GM19438 (cell line): ENCODE results near the gene GPR84.

ENCODE experiments used
- ATAC-seq: cut with Tn5 transposase; IDR thresholded peaks from one replicate; pipeline ENCODE4 v1.9.1; 2021; ENCODE audit warnings: low read depth; ENCODE audit not compliant: unreplicated experiment

Gene GPR84

DNA sequence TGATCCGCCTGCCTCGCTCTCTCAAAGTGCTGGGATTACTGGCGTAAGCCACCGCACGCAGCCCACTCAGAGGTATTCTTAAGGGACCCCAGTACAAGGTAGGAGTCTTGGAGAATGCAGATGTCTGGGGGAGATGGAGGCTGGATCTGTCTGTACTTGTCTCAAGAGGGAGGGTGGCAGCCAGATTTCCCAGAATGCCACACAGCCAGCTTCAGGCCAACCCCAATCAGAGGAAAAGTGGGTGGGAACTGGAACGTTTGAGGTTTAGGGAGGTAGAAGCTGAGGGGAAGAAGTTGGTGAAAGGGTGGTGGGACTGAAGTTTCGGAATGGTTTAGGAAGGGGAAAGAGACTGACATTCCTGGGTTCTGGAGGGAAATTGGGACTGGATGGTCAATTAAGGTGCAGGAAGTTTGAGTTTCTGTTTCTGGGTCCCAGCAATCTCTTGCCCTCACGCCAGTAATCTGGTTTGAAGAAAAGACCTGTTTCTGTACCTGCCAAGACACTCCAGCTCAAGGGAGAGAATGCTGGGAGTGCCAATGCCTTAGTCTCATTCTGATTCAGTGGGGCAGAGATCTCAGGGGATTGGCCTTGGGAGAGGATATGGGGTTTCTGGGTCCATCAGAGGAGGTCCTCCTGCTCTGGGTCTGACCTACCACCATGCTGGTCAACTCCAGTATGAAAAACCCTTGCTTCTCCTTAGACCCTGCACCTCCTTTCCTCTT lies 28.4 kb upstream of the GPR84 start:
- no peak for ATAC-seq

DNA sequence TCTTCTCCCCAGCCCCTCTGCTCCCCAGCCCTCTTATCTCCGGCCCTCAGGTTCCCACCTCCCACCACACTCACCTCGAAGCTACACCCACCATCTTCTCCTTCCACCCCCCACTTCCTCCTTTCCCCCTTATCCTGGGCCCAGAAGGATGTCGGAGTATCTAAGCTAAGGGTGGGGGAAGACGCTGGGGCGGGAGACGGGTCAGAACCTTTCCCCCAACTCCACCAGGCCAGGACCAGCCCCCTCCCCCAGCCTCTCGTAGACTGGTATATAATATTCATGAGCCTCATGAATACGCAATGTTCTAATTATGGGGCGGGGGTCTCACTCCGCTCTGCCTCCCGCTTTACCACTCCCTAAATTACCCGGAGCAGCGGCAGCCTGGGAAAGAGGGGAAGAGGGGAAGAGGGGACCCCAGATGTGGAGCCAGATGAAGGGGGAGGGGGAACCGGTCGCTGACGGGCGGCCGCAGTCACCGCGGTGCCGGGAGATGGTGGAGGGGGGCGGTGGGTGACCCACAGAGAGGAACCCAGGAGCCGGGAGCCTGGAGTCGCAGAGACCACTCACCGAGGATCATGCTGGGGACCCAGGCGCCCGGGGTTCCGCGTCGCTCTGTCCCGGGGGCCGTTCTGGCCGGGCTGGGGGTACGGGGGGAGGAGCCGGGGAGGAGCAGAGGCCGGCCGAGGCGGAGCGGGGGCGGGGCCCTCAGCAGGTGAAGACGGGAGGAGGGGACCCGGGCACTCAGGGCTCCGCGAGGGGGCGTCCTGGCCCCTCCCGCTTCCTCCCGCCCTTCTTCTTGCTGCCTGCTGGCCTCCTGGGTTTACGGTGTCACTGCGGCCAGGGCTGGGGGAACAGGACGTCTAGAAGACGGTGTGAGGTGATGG lies 26.6 kb upstream of the GPR84 start:
- ATAC-seq, result no peak

- no peak for ATAC-seq
These were observed 25.9 kb upstream of the GPR84 start for GRCh38 chr12:54390176-54390667.

DNA sequence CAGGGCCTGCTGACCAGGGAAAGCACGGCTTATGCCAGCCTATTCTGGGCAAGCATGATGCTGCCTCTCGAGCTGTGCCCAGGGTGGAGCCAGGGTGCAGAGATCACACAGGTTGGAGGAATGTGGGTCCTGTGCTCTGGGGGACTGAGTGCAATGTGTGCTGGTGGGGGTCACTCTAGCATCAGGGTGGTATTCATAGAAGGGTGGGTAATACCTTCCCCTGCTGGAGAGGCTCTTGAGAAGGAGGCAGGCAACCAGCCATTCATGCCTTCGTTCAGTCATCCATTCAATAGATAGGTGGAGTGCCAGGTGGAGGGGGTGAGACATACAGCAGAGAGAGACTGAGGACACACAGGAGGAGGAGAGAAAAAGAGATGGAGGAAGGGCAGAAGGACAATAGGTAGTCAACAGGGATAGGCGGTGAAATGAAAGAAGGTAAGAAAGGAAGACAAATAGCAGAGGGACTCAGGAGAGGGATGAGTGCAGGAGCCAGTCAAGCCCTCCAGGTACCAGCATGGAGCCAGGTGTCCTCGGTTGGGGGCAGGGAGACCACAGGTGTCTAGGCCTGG lies 25.4 kb upstream of the GPR84 start:
- no peak for ATAC-seq

DNA sequence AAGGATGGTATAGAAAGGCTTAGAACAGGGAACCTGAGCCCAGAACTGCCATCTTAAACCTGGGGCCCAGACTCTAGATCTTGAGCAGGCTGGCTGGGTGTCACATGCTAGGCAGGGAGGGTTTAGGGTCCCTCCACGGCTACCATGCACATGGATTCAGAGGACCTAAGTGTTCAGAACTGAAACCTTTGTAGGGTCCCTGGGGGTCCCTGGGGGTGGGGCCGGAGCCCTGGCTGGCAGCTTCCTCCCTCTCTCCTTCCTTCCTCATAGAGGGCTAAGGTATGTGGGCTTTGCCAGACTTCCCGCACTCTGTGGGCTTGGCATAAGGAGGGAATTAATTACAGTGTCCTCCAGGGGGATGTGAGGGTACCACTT lies 24.8 kb upstream of the GPR84 start:
- ATAC-seq, result no peak

DNA sequence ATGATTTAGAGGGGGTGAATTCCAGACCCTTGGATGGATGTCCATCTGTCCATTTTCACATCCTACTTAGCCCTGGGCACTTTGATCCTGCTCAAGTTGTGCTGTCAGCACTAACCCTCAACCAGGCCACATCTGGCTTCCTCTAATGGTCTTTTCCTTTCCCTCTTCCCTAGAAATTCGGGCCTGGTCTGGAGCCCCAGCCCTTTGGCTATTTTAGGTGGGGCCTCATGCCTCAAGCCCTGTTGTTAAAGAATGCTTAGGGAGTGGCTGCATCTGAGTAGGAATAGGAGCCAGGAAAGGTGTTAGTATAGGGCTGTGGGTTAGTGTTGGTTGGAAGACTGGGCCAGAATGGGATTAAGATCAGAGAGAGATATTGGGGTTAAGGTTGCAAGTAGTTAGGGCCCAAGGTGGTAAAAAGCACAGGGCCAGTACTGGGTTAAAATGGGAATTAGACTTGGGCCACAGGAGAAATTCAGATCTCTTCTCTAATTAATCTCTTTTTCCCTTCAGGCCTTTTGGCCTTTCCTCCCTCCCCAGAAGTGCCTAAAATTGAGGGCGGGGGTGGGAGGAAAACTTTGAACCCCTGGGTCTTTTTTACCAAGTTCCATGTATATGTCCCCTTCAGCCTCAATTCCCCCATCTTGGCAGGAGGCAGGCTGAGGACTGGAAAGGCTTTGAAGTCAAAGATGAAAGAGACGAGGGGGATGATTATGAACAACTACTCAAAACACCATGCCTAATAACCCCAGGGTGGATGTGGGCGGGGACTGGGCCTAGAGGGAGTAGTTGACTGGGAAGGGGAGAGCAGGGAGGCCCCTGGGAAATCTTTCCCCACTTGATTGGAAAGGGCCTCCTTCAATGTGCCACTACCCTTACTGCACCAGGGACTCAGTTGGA lies 24.2 kb upstream of the GPR84 start:
- ATAC-seq, result no peak

DNA sequence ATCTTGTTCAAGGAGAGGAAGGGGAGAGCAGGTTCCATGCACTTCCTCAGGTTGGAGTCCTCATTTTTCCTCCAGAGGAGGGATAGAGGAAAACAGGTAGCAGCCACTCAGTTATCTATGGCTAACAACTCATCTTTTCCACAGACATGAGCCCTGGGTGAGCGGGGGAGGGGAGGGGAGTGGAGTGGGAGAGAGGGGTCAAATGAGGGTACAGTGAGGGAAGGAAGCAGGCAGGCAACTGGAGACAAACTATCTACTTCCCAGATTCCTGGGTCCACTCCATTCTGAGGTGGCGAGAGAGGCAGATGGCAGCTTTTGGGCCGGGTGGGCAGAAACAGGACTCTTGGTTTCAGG lies 22.8 kb upstream of the GPR84 start:
- no peak for ATAC-seq

GRCh38 chr12:54386403-54387113 lies 22.3 kb upstream of the GPR84 start:
- no peak for ATAC-seq

DNA sequence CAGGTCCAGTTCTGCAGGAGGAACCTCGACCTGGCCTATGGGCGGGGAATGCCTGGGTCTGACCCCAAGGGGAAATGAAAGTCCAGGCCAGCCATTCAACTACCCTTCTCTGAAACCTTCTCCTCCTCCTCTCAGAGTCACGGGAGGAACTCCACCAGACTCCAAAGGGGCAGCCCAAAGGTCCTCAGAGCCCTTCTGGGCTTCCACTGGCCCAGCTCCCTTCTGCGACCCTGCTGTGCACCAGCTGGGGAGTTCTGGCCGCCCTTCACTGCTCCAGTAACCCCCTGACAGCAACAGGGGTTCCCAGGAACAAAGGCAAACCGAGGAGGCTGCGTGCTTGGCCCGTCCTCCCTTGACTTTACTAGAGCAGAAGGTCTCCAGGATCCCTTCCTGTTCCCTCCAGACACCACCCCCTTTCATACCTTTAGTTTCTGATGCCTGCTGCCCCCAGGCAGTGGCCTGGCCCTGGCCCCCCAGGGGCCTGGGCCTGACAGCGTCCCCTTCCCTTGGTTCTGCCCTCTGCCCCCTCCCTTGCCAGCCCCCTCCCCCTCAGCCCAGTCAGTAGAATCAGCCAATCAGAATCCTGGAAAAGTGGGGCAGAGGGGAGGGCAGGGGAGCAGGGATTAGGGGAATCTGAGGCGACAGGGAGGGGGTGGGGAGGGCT lies 21.1 kb upstream of the GPR84 start:
- ATAC-seq, result peak; percentile 56

- peak; percentile 49 for ATAC-seq
These were observed 20.3 kb upstream of the GPR84 start, which contains the start of gene ZNF385A for GRCh38 chr12:54384591-54385041. TSS of gene ZNF385A (minus strand) at chr12:54384733. CDS start at chr12:54384514, 219 bp downstream.

- ATAC-seq, result no peak
These were observed 18.8 kb upstream of the GPR84 start for GRCh38 chr12:54383041-54383609.

DNA sequence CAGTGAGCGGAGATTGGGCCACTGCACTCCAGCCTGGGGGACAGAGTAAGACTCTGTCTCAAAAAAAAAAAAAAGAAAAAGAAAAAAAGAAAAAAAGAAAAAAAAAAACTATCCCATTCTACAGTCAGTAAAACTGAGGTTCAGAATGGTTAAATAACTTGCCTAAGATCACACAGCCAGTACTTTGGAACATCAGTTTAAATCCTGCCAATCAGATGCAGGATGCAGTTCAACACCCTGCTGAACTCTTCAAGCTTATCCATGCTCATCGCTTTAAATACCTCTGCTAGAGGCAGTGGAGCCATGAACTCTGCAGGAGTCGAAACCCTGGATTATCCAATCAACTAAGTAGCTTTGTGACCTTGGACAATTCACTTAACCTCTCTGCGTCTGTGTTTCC lies 16.9 kb upstream of the GPR84 start:
- no peak for ATAC-seq

DNA sequence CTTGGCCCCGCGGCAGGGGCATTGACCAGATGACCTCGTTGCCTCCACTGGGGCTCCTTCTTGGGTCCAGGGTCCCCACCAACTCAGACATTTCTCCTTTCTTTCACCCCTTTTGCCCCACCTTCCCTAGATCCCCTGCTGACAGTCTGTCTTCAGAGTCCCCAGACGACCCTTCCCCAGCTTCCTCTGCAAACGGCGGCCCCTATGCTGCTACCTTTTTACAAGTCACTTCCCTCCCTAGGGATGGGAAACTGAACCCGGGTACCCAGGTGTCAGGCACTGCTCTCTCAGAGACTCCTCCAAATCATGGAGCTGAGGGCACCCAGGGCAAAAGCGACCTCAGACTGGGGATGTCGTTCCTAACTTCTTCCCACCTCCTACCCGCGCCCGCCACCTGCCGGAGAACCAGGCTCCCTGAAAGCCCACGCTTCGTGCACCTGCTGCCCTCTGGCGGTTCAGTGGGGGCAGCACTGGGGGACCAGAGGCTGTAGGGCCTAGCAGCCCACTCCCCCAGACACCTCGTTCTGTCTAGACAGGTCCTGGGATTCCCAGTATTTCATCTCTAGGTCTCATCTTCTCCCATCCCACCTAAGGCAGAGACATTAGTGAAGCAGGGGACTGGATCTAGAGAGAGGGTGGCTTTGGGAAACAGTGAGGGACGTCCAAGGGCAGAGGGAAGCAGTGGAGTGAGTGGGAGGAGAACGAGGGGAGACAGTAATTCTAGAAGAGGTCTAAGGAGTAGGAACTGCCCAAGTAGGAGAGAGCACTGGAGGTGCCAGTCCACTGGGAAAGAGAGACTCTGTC lies 15.3 kb upstream of the GPR84 start:
- ATAC-seq, result peak; percentile 80

GRCh38 chr12:54378796-54379397 lies 14.6 kb upstream of the GPR84 start:
- ATAC-seq, result no peak

DNA sequence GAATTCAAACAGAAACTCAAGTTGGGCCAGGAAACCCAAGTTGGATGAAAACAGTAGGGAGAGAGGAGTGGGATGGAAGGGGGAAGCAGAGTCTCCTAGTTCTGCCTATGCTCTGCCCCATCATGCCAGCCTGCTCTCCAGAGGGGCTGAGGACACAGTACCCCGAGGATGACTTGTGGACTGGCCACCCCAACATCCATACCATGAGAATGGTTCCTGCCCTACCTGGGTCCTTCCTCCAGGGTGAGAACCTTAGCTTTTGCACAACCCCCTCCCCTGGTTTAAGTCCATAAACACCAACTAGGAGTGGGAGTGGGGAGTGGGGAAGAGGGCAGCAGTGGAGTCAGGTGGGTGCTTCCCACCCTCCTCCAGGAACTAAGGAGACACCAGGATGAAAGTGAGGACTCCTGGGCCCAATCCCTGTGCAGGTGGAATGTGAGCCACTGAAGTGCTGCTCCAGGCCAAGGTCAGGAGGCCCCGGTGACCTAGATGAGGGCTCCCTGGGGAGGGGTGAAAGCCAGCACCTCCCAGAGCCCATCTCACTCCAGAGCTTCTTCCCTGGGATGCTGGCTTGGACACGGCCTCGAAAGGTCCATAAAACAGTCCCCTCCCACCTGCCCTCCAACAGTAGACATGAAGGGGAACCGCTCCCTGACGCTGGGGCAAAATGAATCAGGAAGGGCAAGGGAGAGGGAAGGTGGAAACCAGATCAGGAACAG lies 13.7 kb upstream of the GPR84 start:
- ATAC-seq, result no peak

- ATAC-seq, result no peak
These were observed 12.7 kb upstream of the GPR84 start for GRCh38 chr12:54377007-54377406.

- ATAC-seq, result no peak
These were observed 12.3 kb upstream of the GPR84 start for GRCh38 chr12:54376596-54376995.
